SKM-1 (cell line): Measurements from ENCODE around the gene EIF1.
"Not testable (repeated sequence)": the region's sequence is repeated elsewhere in the genome, so short reads cannot be mapped to it uniquely, and the experiment has no call there.

Experiments
- DNase-seq: peaks from one replicate; lab custom pipeline; 2025; ENCODE audit not compliant: unreplicated experiment; lab: John Stamatoyannopoulos, UW

EIF1 gene

DNA sequence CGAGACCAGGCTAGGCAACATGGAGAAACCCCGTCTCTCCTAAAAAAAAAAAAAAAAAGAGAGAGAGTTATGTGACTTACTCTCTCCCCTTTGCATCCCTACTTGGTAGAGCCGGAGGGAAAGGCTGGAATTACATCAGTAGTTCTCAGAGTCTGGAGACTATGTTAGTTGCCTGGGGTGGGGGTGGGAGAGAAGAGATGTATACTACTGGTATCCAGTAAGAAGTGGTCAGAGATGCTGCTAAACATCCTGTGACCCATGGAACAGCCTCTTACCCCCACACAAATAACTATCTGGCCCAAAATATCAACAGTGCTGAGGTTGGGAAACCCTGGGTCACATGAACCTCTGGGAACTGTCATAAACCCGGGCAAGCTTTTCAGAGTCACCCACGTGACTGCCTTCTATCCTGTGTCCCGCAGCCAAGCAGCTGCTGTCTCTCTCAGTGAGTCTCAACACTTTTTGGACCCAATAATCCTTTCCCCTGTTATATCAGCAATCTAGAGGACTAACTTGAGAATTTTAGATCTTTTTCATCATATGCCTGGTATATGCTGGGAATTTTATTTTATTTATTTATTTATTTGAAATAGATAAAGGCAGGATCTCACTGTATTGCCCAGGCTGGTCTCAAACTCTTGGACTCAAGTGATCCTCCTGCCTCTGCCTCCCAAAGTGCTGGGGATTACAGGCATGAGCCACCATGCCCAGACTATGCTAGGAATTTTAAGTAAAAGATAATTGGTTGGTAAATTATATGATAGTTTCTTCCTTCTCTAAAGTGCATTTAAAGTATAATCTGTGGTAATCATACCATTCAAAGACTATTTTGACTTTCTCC lies 8.7 kb downstream of the EIF1 start:
- no peak for DNase-seq

DNA sequence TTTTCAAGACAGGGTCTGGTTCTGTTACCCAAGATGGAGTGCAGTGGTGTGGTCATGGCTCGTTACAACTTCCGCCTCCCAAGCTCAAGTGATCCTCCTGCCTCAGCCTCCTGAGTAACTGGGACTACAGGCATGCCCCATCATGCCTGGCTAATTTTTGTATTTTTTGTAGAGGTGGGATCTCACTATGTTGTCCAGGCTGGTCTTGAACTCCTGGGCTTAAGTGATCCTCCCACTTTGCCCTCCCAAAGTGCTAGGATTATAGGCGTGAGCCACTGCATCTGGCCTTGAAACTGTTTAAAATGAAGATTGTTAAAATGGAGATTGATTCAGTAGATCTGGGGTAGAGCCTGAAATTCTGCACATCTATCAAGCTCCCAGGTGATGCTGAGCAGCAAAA lies 12.2 kb downstream of the EIF1 start:
- not testable (repeated sequence) for DNase-seq

DNA sequence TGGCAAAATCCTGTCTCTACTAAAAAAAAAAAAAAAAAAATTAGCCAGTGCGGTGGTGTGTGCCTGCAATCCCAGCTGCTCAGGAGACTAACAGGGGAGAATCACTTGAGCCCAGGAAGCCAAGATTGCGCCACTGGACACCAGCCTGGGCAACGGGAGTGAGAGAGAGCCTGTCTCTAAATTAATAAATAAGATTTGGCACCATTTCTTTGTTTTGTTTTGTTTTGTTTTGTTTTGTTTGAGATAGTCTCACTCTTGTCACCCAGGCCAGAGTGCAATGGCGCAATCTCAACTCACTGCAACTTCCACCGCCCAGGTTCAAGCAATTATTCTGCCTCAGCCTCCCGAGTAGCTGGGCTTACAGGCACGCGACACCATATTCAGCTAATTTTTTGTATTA lies 14.0 kb downstream of the EIF1 start:
- DNase-seq = no peak

DNA sequence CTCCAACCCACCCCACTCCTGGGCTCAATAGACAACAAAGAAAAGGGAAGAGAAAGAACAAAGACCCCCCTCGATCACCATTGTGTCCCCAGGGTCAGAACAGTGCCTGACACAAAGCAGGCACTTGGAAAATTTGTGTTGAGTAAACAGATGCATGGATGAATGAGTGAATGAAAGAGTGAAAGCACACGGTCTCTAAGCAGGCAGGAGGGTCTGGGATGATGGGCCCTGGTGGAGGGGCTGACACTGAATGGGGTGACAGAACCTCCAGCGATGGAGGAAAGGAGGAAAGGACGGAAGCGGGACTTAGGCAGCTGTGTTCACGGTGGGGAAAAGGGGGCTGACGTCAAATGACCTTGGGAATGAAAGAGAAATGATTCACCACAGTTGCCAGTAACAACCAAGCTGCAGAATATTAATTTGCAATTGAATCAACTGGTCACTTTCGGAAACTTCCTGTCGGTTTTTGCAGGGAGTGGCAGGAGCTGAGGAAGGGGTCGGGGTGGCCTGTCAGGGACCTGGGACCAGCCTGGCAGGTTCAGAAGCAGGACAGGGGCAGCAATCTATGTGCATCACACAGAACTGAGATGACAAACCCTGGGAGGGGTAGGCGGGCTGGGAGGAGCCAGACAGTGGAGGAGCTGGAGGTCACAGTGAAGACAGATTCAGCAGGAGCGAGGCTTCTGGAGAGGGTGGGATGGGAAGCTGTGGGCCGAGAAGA lies 16.7 kb downstream of the EIF1 start:
- DNase-seq = no peak

DNA sequence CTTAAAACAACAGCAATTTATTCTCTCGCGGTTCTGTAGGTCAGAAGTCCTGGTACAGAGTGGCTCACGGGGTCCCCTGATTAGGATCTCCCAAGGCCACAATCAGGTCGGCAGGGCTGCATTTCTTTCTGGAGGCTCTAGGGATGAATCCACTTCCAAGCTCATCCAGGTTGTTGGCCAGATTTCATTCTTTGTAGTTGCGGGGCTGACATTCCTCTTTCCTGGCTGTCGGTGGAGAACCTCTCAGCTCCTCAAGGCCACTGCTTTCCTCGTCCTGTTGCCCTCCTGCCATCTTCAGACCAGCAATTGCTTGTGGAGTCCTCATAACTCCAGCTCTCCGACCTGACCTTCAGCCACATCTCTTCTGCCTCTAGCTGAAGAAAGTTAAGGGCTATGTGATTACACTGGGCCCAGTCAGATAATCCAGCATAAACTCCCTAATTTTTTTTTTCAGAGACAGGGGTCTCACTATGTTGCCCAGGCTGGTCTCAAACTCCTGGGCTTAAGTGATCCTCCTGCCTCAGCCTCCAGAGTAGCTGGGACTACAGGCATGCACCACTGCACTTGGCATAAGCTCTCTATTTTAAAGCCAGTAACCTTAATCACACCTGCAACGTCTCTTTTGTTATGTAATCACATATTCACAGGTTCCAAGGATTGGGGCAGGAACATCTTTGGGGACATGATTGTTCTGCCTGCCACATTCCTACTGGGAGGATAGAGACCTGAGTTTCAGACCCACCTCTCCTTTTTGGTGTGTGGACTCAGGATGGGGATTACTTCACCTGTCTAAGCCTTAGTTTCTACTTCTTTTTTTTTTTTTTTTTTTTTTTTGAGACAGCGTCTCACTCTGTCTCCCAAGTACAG lies 19.4 kb downstream of the EIF1 start:
- DNase-seq = no peak

DNA sequence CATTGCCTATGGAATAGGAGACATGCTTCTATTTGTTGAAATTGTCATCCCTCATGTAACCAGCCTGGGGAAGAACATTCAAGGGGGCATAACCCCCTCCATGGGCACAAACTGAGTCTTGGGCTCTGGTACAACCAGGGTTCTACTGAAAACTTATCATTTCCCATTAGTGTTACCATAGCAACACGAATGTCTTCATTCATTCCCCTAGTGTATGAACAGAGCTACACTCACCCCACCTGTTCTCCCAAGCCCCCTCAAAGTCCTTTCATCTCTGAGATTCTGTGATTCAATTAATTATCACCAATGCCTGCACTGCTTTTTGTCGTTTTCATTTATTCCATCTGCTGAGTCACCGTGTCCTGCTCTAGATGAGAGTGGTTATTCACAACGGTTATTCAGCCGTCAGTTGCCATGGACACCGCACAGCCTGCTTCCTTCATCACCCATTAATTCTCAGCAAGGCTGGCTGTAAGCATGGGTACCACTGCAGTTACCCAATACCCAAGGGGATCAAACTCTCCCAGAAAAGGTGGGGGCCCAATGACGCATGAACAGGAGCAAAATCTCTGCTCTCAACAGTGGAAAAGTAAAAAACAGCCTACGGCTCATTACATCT lies 21.9 kb downstream of the EIF1 start:
- DNase-seq = no peak

DNA sequence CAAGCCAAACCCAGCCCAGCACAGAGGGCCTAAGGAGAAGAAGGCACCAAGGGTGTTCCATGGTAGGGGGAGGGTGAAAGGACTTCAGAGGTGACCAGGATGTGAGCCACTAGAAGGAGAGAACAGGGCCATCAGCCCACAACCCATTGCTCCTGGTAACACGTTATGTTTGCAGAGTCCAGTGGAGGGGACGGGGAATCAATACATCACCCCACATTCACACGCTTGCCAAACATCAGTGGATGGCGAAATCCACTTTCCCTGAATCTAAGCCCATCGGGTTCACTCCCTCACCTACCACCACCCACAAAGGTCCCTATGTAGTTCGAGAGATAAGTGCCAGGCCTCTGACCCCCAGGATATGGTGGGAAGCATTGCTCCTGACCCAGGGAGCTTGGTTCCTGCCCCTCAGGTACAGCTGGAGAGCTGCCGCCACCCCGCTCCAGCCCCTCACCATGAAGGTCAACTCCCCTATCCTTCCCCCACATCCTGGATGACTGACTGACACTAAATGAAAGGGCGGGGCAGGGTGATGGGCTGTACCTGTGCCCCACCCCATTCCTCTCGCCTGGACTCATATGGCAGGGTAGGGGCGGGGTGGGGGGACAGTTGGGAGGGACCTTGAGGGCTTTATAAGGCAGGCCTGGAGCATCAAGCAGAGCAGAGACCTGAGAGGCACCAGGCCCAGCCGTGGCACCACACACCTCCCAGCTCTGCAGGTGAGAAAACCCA lies 23.1 kb downstream of the EIF1 start, which contains the start of gene GAST:
TSS of gene GAST (plus strand) at position 663 of the 732 bp plus-strand sequence. CDS start 3,106 bp downstream, outside the sequence.
- DNase-seq = no peak

DNA sequence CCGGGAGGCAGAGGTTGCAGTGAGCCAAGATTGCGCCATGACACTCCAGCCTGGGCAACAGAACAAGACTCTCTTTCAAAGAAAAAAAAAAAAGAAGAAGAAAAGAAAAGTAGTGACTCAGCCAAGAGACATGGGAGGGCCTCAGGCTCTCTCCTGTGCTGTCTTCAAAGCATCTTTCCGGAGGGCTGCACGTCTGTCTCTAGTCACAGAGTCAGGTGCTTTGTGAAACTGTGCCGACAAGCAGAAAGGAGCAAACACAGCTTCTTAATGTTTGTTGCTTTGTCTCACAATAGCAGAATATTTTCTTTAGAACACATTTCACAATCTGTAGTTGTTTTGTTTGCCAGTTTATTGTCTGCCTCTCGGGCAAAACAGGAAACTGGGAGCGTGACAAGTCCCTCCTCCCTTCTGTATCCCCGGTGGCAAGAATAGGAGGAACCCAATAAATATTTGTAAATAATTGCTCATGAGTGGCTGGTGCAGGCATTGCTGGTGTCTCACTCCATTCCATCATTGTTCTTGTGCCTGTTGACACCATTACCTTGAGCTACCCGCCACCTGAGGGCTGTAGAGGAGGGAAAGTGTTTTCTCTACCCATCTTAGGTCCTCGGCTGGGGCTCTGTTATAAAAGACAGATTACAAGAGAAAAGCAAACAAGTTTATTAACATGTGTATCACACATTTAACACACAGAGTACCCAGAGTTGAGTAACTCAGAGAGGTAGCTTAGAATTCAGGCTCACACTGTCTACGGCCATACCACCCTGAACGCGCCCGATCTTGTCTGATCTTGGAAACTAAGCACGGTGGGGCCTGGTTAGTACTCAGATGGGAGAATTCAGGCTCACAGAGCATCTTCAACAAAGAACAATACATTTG lies 29.0 kb downstream of the EIF1 start:
- DNase-seq = no peak

DNA sequence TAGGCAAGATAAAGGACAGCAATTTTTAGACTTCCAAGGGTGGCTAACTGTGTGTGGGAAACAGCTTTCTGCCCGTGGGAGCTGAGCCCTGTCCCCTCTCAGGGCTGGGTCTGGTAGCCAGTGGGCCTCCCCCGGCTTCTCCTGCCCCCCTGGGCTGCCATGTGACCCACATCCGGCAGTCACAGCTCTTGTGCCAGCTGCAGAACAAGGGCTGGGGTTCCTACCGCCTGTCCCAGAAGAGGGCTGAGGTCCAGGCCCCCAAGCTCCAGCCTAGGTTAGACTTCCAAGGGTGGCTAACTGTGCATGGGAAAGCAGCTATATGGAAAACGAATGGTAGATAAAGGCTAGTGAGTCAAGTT lies 29.6 kb downstream of the EIF1 start:
- DNase-seq = no peak

DNA sequence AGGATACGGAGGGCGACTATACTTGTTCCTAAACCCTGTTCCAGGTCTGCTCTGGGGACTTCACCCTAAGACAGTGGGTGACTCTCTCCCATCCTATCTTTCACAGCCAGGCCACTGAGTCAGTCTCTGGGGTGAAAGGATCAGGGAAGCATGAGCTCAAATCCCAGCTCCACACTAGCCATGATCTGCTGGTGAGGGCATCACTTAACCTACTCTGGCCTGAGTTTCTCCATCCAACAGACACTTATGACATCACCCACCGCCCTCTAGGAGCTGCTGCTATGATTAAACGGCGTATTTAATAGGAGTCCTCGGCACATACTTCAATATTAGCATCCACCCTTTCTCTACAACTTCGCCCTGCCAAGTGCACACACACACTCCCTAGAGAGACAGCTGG lies 33.5 kb downstream of the EIF1 start:
- DNase-seq = no peak

DNA sequence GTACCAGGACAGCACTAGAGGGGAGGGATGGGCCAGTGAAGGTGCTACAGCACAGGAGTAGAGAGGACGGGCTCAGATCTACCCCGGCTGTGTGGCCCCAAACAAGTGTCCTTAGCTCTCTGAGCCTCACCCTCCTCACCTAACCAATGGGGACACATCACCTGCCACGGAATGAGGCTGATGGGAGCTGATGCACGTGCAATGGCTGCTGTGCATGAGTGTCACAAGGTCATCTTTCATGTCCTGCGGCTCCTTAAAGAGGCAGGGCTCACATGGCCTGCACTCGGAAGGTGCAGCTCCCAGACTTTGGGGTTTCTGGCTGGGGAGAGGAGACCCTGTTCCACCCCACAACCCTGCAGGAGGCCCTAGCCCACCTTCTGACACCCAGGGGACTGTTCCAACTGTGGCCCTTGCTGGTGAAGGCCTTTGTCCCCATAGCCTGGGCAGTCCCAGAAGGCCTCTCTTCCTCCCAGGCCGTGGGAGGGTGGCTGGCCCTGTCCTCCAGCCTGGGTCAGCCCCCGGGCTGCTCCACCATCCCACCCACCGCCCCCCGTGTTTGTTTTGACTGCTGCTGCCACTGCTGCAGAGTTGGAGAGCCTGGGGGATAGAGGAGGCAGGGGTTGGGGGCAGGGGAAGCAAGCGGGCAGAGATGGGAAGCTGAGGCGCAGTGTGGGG lies 35.3 kb downstream of the EIF1 start:
- DNase-seq = no peak

DNA sequence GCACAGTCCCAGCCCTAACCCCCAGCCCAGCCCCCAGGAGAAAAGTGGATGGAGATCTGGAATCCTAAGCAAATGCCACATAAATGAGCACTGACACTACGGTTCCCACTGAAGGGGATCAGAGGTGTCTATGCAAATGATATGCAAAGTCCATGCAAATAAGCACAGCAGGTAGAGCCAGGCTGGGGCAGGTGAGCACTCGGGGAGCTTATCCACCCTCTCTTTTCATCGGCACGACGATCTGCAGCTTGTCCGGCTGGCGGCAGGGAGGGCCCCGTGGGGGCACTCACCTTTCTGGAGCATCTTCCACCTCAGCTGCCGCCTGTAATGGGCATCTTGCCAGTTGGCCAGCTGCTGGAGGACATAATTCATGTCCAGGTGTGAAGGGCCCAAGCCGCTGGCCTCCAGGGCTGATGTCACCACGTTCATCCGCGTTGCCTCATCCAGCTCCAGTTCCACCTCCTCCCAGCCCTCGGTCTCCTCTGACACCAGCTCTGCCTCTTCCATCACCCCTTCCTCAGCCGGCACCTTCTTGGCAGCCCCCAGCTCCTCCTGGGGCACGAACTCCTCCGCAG lies 35.9 kb downstream of the EIF1 start:
- DNase-seq = no peak

DNA sequence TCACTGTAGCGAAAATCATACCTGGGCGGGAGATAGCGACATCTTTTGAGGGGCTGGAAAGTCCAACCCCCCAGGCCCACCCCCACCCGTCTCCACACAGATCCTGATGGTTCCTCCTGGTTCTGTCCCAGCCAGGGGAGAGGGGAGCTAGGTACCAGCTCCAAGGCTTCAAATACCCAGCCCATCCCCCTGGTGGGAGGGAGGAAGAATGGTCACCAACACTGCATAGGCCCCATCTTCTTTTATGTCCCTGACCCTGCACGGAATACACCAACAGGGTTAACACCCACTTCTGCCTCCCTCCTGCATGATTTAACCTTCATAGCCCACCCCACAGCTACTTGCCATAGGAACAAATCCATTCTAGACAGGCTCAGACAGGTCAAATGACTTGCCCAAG lies 36.4 kb downstream of the EIF1 start:
- DNase-seq = no peak

DNA sequence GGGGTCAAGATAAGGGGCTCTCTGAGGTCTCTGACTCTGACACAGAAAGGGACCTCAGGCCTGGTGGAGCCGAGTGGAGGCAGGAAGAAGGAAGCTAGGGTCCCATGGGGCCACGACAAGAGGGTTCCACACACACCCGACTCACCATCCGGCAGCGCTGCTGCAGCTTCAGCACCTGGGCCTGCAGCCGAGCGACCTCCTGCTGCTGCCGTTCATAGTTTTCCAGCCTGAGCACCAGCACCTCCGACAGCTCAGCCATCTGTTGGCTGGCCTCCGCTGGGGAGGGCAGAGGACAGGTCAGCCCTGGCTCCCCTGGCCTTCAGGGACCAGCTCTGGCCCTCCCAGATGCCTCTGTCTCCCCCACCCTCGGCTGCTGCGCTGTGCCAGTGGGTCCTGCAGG lies 39.4 kb downstream of the EIF1 start:
- DNase-seq = no peak

DNA sequence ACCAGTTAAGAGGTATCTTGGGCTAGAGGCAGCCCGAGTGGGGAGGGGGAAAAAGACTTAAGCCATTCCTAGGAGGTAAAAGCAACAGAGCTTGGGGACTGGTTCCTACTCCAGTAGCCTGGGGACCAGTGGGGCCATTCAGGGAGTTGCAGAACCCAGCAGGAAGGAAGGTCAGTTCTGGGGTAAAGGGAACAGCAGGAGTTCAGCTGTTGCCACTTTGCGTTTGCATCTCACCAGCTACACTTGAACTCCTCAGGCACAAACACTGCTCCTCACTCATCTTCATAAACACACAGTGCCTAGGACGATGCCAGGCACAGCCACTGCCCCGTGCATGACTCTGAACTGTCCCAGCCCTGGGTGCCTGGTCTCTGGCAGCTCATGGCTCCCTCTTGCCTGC lies 41.8 kb downstream of the EIF1 start:
- no peak for DNase-seq

DNA sequence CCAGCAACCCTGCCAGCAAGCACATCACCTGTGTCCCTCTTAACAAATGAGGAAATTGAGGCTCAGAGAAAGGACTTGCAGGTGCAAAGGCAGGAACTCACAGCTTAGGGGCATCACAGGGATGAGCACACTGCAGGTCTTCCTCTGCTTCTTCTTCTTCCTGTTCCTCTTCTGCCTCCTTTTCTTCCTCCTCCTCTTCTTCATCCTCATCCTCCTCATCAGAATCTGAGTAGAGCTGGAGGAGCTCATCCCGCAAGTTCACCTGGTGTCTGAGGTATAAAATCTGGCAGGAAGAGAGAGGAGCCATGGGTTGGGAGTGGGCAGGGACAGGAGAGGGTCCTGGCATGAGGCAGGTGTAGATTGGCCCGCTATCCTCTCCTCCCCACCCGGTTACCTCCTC lies 43.2 kb downstream of the EIF1 start:
- DNase-seq = no peak

DNA sequence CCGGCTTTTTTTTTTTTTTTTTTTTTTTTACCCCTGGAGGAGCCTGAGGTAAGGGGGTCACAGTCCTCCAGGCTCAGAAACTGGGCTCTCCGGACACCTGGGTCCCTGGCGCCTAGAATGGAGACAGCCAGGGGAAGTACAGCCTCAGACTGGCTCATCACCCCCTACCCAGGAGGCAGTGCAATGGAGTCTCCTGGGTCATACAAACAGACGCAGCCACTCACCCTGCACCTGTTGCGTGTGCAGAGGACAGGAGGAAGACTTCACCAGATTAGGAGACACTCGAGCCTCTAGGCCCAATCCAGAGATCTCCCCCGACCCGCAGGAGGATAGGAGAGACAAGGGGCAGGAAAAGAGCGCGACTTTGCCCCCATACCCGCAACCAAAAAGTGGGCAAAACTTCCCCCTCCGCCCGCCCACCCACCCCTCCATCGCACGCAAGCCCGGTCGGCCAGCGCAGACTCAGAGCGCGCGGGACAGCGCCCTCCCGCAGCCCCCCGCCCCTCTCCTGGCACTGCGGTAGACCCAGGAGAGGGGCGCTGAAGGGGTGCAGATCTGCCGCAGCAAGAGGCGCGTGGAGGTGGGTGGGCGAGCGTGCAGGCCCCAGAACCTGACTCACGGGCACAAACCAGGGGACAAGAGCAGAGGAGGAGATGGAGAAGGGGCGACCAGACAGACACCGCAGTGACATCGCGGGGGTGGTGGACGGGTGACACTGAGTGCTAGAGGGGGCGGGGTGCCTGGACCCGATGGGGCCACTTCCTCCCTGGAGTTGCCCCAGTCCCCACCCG lies 44.9 kb downstream of the EIF1 start:
- DNase-seq = no peak
